K562 (cell line): ENCODE results near the gene MON1A. TPM values are rescaled to one million over a fixed set of nuclear protein-coding genes. Genes with fewer than 3 reads are reported as not detected.
A peak's percentile ranks its signal among the peaks of the same experiment; 100 is the strongest.

ENCODE experiments used
- ADNP ChIP-seq: fragments of 200-800 bp; sonication (Bioruptor generic); IDR thresholded peaks from 2 replicates; pipeline ENCODE4 v1.6.1; 2016; ENCODE audit warnings: missing genetic modification characterization, missing compliant biosample characterization
- CTCFL ChIP-seq: IDR thresholded peaks from 2 replicates; pipeline ENCODE4 v1.6.1; 2011; ENCODE audit warnings: borderline replicate concordance, low read depth, mild to moderate bottlenecking, moderate library complexity, low read length; ENCODE audit not compliant: insufficient read depth, poor library complexity, severe bottlenecking
- FOXK2 ChIP-seq, 2 experiments: fragments of 450-650 bp; IDR thresholded peaks in 1 of 2; conservative IDR thresholded peaks in 1 of 2; 2 replicates each; pipeline ENCODE4 v1.6.1; 2016; ENCODE audit warnings: low read depth in 2 of 2, mild to moderate bottlenecking in 1 of 2
- HINFP ChIP-seq: fragments of 450-650 bp; conservative IDR thresholded peaks from 2 replicates; pipeline ENCODE4 v1.6.1; 2016; ENCODE audit warnings: missing genetic modification characterization, low read depth, mild to moderate bottlenecking, control low read depth, missing compliant biosample characterization
- IFI16 ChIP-seq: fragments of 250-450 bp; sonication (Bioruptor Pico); IDR thresholded peaks from 2 replicates; pipeline ENCODE4 v2.1.2; 2022; ENCODE audit warnings: mild to moderate bottlenecking, inconsistent platforms
- KDM5B ChIP-seq: fragments of 200-600 bp; sonication (generic); IDR thresholded peaks from 2 replicates; pipeline ENCODE4 v1.6.1; 2012; ENCODE audit warnings: low read depth, mild to moderate bottlenecking, moderate library complexity, low read length, control low read depth, inconsistent platforms; ENCODE audit not compliant: insufficient replicate concordance
- LEF1 ChIP-seq: fragments of 450-650 bp; IDR thresholded peaks from 2 replicates; pipeline ENCODE4 v1.6.1; 2016; ENCODE audit warnings: mild to moderate bottlenecking
- REST ChIP-seq, 2 experiments: fragments of 450-650 bp; formaldehyde crosslinking in 1 of 2; IDR thresholded peaks; 2 replicates each; pipeline versions ENCODE4 v1.4.0 to v1.6.1; 2014 to 2020; ENCODE audit warnings: mild to moderate bottlenecking in 2 of 2, borderline replicate concordance in 1 of 2, low read depth in 1 of 2
- SMC3 ChIP-seq: conservative IDR thresholded peaks from 2 replicates; pipeline ENCODE4 v1.6.1; 2011; ENCODE audit warnings: low read depth, low read length, improper control_type of control experiment; ENCODE audit not compliant: insufficient read depth
- TRIM28 ChIP-seq: fragments of 450-650 bp; IDR thresholded peaks from 2 replicates; pipeline ENCODE4 v1.6.1; 2017
- polyA plus RNA-seq, 8 experiments: library from polyadenylated mRNA; depleted of rRNA in 4 of 8; stranded (reverse) in 5 of 8; unstranded in 3 of 8; fragments of >200 nt; fragmentation: Nextera tagmentation in 2 of 8; fragmentation: Illumina TruSeq in 1 of 8; extraction: Ambion mirVana in 2 of 8; extraction: Trizol in 1 of 8; gene quantifications; 2 replicates each; pipeline versions ENCODE4 v1.2.1 to v1.2.3, GENCODE V29; 2011 to 2014; ENCODE audit warnings: inconsistent platforms in 1 of 8, missing spikeins in 1 of 8
- total RNA-seq, 7 experiments: library from RNA; depleted of rRNA in 6 of 7; stranded (reverse); fragments of >200 nt in 6 of 7; fragmentation: Illumina TruSeq in 2 of 7; extraction: Trizol in 2 of 7; gene quantifications; 2 replicates each; pipeline versions ENCODE4 v1.2.1 to v1.2.3, GENCODE V29; 2011 to 2021; ENCODE audit warnings: low replicate concordance in 1 of 7
- TF ChIP-seq, protein P1 (sequence below), 2 experiments: IDR thresholded peaks; 2 replicates each; pipeline ENCODE4 v1.6.1; 2012; ENCODE audit warnings: improper control_type of control experiment in 2 of 2, low read depth in 2 of 2, low read length in 2 of 2, borderline replicate concordance in 1 of 2

Gene MON1A
- total and polyA plus RNA-seq, 9 of the 15 experiments (the other 6 are each of a cell fraction or from before 2014, with no cell fraction given): 1.1 to 13.8 (median 6.8) TPM

GRCh38 chr3:49906073-49906743, 23.4 kb downstream of the MON1A start (continued):
- TF ChIP-seq SMC3: peak; percentile 54; the same call in 1 of the 2 replicates
- peak; percentile 25 for TF ChIP-seq KDM5B
- TF ChIP-seq FOXK2 (conservative IDR thresholded peaks at IDR 0.05 in 1 of 2, IDR thresholded peaks at IDR 0.05 in 1 of 2; ENCODE audit: low read depth in 2 of 2): peak in 1 of 2 experiments; percentile 22; a peak in 1 of 4 replicates
- TF ChIP-seq TRIM28: no peak
- TF ChIP-seq CTCFL: peak; percentile 52
- TF ChIP-seq, protein P1, sequence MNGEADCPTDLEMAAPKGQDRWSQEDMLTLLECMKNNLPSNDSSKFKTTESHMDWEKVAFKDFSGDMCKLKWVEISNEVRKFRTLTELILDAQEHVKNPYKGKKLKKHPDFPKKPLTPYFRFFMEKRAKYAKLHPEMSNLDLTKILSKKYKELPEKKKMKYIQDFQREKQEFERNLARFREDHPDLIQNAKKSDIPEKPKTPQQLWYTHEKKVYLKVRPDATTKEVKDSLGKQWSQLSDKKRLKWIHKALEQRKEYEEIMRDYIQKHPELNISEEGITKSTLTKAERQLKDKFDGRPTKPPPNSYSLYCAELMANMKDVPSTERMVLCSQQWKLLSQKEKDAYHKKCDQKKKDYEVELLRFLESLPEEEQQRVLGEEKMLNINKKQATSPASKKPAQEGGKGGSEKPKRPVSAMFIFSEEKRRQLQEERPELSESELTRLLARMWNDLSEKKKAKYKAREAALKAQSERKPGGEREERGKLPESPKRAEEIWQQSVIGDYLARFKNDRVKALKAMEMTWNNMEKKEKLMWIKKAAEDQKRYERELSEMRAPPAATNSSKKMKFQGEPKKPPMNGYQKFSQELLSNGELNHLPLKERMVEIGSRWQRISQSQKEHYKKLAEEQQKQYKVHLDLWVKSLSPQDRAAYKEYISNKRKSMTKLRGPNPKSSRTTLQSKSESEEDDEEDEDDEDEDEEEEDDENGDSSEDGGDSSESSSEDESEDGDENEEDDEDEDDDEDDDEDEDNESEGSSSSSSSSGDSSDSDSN (IDR thresholded peaks at IDR 0.05; ENCODE audit: borderline replicate concordance in 1 of 2, low read depth in 2 of 2, low read length in 2 of 2): 0 out of 4 replicates have a peak, but pooled peaks of 1 of the 2 experiments have one; percentile 43
- TF ChIP-seq ADNP (tag): no peak
- no peak for TF ChIP-seq HINFP (tag)
- peak; percentile 56; the same call in 1 of the 2 replicates for TF ChIP-seq REST (IDR thresholded peaks at IDR 0.05; ENCODE audit: borderline replicate concordance)
- no peak for TF ChIP-seq REST (CRISPR knock-in tag; IDR thresholded peaks at IDR 0.05; ENCODE audit: low read depth)
- TF ChIP-seq IFI16 (CRISPR knock-in tag): no peak
- TF ChIP-seq LEF1: no peak
